HG03095 (cell line): ENCODE results near the gene DMKN.
"Not testable (repeated sequence)": the region's sequence is repeated elsewhere in the genome, so short reads cannot be mapped to it uniquely, and the experiment has no call there.

ENCODE experiments used
- ATAC-seq: cut with Tn5 transposase; IDR thresholded peaks from one replicate; pipeline ENCODE4 v1.9.1; 2021; ENCODE audit warnings: moderate library complexity; ENCODE audit not compliant: unreplicated experiment

Gene DMKN

GRCh38 chr19:35468637-35469036 is 44.8 kb downstream of the DMKN start:
- ATAC-seq, result no peak

DNA sequence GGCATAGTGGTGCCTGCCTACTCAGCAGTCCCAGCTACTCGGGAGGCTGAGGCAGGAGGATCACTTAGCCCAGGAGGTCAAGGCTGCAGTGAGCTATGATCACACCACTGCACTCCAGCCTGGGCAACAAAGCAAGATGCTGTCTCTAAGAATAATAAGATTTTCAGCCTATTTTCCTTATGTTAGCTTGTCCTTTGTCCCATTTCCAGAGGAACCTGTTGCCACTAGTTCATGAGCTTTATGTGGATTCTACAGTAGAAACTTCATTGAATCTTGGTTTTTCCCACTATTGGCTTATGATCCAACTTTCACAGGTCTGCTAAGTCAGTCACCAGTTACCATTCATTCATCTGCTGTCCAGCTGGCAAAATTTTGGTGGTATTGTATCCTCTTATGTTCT is 47.2 kb downstream of the DMKN start:
- no peak for ATAC-seq

GRCh38 chr19:35462956-35463355 is 50.5 kb downstream of the DMKN start:
- not testable (repeated sequence) for ATAC-seq

- no peak for ATAC-seq
These were observed 50.9 kb downstream of the DMKN start for GRCh38 chr19:35462476-35462953.

DNA sequence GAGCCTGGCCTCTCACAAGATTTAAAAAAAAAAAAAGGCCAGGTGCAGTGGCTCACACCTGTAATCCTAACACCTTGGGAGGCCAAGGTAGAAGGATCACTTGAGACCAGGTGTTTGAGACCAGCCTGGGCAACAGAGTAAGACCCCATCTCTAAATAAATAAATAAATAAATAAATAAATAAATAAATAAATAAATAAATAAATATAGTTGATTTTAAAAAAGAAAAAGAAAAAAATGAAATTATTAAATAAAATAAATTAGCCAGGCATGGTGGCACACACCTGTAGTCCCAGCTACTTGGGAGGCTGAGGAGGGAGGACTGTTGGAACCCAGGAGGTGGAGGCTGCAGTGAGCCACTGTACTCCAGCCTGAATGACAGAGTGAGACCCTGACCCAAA is 51.7 kb downstream of the DMKN start:
- not testable (repeated sequence) for ATAC-seq

DNA sequence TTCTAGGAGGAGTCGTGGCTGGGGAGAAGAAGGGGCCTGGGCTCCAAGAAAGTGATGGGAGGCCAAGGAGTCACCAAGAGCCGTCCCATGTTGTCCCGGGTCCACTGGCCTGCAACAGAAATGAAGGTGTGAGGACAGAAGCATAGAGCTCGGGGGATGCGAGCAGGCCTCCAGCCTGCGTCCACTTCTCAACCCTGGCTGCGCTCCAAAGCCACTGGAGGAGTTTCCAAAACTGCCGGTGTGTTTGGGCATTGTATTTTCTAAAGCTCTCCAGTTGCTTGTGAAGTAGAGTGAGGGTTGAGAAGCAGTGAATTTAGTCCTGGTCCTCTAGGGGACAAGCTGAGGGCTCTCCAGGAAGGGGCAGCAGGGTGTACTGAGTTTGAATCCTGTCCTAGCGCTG is 52.4 kb downstream of the DMKN start:
- ATAC-seq, result no peak

DNA sequence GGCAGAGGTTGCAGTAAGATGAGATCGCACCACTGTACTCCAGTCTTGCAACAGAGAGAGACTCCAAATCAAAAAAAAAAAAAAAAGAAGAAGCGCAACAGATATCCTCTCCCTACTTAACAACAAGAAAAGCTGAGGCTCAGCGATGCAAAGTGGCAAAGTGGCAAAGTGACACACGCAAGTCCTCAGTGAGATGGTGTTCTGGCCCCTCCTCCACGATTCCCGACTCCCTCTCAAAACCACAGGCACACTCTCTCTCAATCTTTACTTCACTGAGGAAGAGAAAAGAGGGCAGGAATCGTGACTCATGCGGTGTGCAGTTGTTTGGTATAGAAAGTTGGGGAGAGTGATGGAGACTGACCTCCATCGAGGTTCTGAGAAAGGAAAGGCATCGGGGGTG is 52.8 kb downstream of the DMKN start:
- no peak for ATAC-seq

DNA sequence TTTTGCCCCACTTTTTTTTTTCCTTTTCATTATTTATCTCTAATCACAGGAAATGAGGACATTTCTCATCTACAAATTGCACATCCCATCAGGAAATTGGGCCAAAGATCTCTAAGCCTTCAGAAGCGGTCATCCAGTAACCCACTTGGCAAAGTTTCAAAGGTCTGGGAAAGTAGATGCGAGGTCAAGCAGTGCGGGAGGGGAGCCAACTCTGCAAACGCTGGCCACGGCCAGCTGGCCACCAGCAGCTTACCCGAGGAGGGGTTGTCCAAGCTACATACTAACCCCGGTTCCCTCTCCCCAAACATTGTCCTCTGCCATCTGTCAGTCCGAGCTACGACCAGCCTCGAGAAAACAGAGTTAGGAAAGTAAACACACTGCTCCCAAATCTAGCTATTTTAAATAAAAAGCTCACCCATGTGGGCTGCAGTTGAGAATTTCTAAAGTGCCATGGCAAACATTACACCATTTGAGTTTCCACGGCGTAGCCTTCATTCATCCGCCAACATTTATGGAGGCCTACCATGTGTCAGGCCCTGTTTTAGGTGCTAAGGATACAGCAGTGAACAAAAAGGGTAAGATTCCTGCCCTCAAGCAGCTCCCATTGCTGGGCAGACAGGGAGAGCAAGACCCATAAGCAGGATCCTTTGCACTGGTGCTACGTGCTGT is 53.9 kb downstream of the DMKN start:
- no peak for ATAC-seq

- ATAC-seq, result no peak
These were observed 54.6 kb downstream of the DMKN start for GRCh38 chr19:35458731-35459391.

- no peak for ATAC-seq
These were observed 55.3 kb downstream of the DMKN start for GRCh38 chr19:35458192-35458591.

- no peak for ATAC-seq
These were observed 56.3 kb downstream of the DMKN start for GRCh38 chr19:35457173-35457572.

DNA sequence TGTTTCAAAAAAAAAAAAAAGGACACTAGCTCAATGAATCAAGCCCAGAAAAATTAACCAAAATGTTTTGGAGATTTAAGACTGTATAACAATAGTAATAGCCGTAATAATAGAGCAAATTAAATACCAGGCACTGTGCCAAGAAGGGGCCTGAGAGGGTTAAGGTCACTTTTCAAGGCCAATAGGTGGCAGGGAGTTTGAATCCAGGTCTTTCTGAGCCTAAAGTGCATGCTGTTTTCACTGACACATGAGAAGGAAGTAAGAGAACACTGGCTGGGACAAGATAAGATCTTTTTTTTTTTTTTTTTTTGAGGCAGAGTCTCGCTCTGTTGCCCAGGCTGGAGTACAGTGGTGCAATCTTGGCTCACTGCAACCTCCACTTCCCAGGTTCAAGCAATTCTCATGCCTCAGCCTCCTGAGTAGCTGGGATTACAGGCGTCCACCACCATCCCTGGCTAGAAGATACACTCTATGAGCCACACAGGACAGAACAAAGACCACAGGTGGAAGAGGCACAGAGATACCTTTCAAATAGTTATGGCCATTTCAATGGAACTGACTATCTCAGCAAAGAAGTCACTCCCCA is 57.7 kb downstream of the DMKN start:
- ATAC-seq, result no peak

DNA sequence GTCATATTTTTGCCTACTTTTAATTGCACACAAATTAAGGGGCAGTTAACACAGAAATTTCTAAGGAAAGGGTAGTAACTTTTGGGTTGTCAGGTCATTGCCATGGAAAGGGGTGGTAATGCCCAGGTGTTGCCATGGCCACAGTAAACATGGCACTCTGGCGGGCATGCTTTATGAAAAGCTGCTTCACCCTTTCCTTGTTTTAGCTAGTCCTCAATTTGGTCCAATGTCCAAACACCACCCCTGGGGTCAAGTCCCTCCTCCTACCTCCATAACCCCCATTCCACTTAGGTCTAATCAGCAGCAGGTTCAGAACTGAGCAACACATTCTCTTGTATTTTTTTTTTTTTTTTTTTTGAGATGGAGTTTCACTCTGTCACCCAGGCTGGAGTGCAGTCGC is 58.8 kb downstream of the DMKN start:
- no peak for ATAC-seq

GRCh38 chr19:35451338-35452096 is 61.9 kb downstream of the DMKN start:
- ATAC-seq, result peak; percentile 52

- no peak for ATAC-seq
These were observed 63.9 kb downstream of the DMKN start for GRCh38 chr19:35449359-35450043.

DNA sequence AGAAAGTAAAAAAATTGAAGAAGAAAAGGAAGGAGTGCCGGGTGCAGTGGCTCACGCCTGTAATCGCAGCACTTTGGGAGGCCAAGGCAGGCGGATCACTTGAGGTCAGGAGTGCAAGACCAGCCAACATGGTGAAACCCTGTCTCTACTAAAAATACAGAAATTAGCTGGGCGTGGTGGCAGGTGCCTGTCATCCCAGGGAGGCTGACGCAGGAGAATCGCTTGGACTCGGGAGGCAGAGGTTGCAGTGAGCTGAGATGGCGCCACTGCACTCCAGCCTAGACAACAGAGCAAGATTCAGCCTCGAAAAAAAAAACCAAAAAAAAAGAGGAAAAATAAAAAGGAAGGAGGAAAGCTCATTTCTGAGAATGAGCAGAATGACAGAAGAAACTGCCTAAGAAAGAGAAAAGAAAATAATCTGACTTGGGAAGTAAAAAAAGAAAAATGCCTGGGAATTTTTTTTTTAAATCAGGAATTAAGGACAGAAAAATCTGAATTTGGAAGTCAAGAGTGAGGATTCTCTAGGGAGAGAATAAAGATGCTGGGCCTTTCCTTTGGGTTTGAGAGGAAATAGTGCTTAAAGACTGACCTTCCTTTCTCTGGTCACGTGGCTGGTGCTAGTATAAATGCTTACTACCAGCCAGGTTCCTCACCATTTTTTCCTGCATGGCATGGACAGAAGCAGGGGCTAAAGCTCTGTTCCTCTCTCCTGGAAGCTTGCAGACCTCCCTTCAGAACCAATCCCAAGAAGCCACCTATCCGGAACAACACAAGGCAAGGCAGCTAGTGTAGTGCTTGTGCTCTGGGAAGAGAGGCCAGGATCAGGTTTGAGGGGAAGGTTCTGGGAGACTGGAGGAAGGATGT is 65.6 kb downstream of the DMKN start, which contains the start of gene FFAR2:
FFAR2 (plus strand) TSS at position 652 of the 864 bp plus-strand sequence. CDS start 1,458 bp downstream, outside the sequence.
- ATAC-seq, result no peak
